Neutrophil (primary cell): ENCODE data around the gene IQCC.

Source experiments
- H3K27ac ChIP-seq: fragments of 200-600 bp; sonication (generic); 2 replicates; pipeline ENCODE4 v1.5.1; 2016; ENCODE audit warnings: mild to moderate bottlenecking, moderate library complexity
- H3K27me3 ChIP-seq: fragments of 200-600 bp; sonication (generic); 2 replicates; pipeline ENCODE4 v1.6.0; 2016; ENCODE audit warnings: mild to moderate bottlenecking
- H3K36me3 ChIP-seq: fragments of 200-600 bp; sonication (generic); 2 replicates; pipeline ENCODE4 v1.5.1; 2017
- H3K4me1 ChIP-seq, 2 experiments: fragments of 200-600 bp in 1 of 2; sonication (generic) in 1 of 2; 1 replicate in 1 of 2; 2 replicates in 1 of 2; pipeline versions ENCODE4 v1.5.1 to v1.6.1; 2013 to 2016; ENCODE audit warnings: low read depth in 1 of 2, low read length in 1 of 2, mild to moderate bottlenecking in 1 of 2, moderate library complexity in 1 of 2; ENCODE audit not compliant: control insufficient read depth in 1 of 2, insufficient read depth in 1 of 2
- H3K4me3 ChIP-seq, 2 experiments: fragments of 200-600 bp in 1 of 2; sonication (generic) in 1 of 2; 1 replicate in 1 of 2; 2 replicates in 1 of 2; pipeline ENCODE4 v1.5.1; 2013 to 2016; ENCODE audit warnings: low read depth in 1 of 2, low read length in 1 of 2, mild to moderate bottlenecking in 1 of 2, moderate library complexity in 1 of 2
- H3K9me3 ChIP-seq: fragments of 200-600 bp; sonication (generic); 2 replicates; pipeline ENCODE4 v1.5.1; 2016
- TF ChIP-seq, protein P1 (sequence below): fragments of 200-600 bp; sonication (generic); IDR thresholded peaks from 2 replicates; pipeline ENCODE4 v1.5.1; 2016; ENCODE audit warnings: antibody characterized with exemption

IQCC gene

DNA sequence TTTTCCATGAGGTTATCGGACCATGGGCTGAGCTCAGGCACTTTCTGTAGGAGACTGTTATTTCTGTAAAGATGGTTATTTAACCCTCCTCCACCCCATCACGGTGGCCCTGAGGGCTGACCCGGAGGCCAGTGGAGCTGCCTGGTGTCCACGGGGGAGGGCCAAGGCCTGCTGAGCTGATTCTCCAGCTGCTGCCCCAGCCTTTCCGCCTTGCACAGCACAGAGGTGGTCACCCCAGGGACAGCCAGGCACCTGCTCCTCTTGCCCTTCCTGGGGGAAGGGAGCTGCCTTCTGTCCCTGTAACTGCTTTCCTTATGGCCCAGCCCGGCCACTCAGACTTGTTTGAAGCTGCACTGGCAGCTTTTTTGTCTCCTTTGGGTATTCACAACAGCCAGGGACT lies 7.6 kb upstream of the IQCC start:
- Histone ChIP-seq H3K9me3 (no peaks in the 10 kb centered on the region), H3K4me3 (no peak overlapping the region), H3K27ac (no peak overlapping the region), H3K27me3 (peaks cover 13% of the 10 kb centered on the region), H3K36me3 (peaks cover 61% of the 10 kb centered on the region), H3K4me1 (peaks cover 23% of the 10 kb centered on the region in 2 experiments)
- TF ChIP-seq, protein P1, sequence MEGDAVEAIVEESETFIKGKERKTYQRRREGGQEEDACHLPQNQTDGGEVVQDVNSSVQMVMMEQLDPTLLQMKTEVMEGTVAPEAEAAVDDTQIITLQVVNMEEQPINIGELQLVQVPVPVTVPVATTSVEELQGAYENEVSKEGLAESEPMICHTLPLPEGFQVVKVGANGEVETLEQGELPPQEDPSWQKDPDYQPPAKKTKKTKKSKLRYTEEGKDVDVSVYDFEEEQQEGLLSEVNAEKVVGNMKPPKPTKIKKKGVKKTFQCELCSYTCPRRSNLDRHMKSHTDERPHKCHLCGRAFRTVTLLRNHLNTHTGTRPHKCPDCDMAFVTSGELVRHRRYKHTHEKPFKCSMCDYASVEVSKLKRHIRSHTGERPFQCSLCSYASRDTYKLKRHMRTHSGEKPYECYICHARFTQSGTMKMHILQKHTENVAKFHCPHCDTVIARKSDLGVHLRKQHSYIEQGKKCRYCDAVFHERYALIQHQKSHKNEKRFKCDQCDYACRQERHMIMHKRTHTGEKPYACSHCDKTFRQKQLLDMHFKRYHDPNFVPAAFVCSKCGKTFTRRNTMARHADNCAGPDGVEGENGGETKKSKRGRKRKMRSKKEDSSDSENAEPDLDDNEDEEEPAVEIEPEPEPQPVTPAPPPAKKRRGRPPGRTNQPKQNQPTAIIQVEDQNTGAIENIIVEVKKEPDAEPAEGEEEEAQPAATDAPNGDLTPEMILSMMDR: no peak

- H3K36me3 ChIP-seq: peaks cover 55% of the 10 kb centered on the region
- no peak overlapping the region for H3K4me3 ChIP-seq
- peaks cover 13% of the 10 kb centered on the region for H3K27me3 ChIP-seq
- TF ChIP-seq, protein P1: no peak
- H3K4me1 ChIP-seq: peaks cover 23% of the 10 kb centered on the region in 2 experiments
- no peaks in the 10 kb centered on the region for H3K9me3 ChIP-seq
- no peak overlapping the region for H3K27ac ChIP-seq
Observed at GRCh38 chr1:32198237-32199042, 7.0 kb upstream of the IQCC start.

DNA sequence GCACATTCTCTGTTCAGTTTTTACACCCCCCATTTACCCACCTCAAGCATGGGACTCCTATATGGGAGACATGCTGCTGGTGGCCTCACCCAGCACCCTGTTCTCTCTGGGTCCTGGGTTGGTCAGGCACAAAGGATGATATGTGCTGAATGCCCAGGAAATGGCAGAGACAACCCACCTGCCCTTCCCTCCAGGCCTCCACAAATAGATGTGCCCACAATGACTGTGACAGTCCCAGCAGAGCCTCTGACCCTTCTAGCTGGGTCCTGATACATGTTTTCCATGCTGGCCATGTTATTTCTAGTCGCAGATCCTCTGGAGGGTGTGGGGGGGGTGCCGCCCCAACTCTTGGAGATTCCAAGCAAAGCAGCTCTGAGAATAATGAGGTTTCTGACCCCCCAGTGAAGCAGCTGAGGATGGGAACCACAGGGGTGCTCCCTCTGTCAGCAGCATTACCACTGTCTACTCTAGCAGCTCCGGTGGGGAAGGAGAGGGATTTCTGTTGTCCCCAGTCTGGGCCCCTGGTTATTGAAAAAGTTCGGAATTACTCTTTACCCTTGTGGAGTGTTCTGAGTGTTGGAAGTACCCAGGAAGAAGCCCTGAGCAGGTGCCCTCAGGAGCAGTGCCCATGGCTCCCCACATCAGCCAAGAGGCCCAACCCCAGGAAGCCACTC lies 6.3 kb upstream of the IQCC start:
- H3K4me3 ChIP-seq: no peak overlapping the region
- H3K4me1 ChIP-seq: peaks cover 23% of the 10 kb centered on the region in 2 experiments
- peaks cover 47% of the 10 kb centered on the region for H3K36me3 ChIP-seq
- TF ChIP-seq, protein P1: no peak
- H3K27ac ChIP-seq: no peak overlapping the region
- H3K9me3 ChIP-seq: no peaks in the 10 kb centered on the region
- H3K27me3 ChIP-seq: peaks cover 13% of the 10 kb centered on the region

GRCh38 chr1:32199717-32200072 lies 5.8 kb upstream of the IQCC start:
- no peaks in the 10 kb centered on the region for H3K9me3 ChIP-seq
- H3K27me3 ChIP-seq: peaks cover 13% of the 10 kb centered on the region
- TF ChIP-seq, protein P1: no peak
- peak overlapping the region; percentile 48 for H3K27ac ChIP-seq
- peaks cover 23% of the 10 kb centered on the region in 2 experiments for H3K4me1 ChIP-seq
- peaks cover 42% of the 10 kb centered on the region for H3K36me3 ChIP-seq
- peak overlapping the region in 1 of 2 experiments; percentile 68 for H3K4me3 ChIP-seq

GRCh38 chr1:32200226-32201010 lies 5.1 kb upstream of the IQCC start, which contains the start of gene CCDC28B:
CCDC28B (plus strand) TSS chr1:32200595; CDS start chr1:32201936, 1,341 bp downstream.
- H3K9me3 ChIP-seq: no peaks in the 10 kb centered on the region
- H3K4me3 ChIP-seq: peak within 1 kb of the TSS; percentile 68 to 85

More at GRCh38 chr1:32200226-32201010, 5.1 kb upstream of the IQCC start, which contains the start of gene CCDC28B:
- Histone ChIP-seq H3K27ac (peak within 1 kb of the TSS; percentile 48), H3K27me3 (peaks cover 13% of the 10 kb centered on the region), H3K36me3 (peaks cover 35% of the 10 kb centered on the region), H3K4me1 (peaks cover 29 to 30% of the 10 kb centered on the region in 2 experiments)
- TF ChIP-seq, protein P1: no peak
